GM19238 (cell line): ENCODE measurements around the gene RANBP9.

Experiments used
- DNase-seq: peaks from one replicate; pipeline ENCODE4 v3.0.0; 2011; ENCODE audit warnings: low spot score; ENCODE audit not compliant: insufficient read length

The RANBP9 gene

GRCh38 chr6:13654496-13654895 lies 57.1 kb downstream of the RANBP9 start:
- DNase-seq = no peak

- DNase-seq = no peak
Measured at GRCh38 chr6:13653296-13653695, 58.3 kb downstream of the RANBP9 start.

DNA sequence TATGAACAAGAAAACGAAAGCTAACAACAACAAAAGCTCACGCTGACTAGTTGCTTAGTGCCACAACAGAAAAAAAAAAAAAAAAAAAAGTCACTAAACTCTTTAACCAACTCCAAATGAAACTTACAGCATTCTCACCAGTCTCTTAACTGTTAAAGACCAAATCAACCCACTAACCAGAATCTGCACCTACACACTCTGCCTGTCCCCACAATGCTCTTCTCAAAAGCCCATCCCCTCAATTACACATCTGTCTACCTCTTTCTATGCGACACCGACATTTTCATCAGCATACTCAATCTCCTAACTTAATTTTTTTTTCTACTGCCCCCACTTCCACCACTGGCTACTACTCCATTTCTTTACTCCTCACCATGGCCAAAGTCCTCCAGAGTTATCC lies 62.2 kb downstream of the RANBP9 start:
- DNase-seq = no peak

DNA sequence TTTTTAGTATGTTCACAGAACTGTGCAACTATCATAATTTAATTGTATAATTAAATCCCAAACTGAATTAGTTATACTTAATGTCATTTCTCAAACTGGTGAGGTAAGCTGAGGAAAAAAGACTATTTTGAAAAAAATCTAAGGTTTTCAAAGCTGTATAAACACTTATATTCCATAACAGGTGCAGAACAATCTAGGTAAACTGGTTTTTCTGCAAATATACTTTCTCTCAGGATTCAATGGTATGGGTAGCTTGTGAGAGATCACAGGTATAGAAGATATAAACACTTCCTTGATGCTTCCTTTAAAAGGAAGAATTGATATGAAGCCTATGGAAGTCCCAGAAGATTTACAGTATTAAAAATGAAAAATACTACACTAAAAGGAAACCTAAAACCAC lies 62.8 kb downstream of the RANBP9 start:
- DNase-seq = no peak

GRCh38 chr6:13643125-13643524 lies 68.5 kb downstream of the RANBP9 start:
- DNase-seq = no peak

DNA sequence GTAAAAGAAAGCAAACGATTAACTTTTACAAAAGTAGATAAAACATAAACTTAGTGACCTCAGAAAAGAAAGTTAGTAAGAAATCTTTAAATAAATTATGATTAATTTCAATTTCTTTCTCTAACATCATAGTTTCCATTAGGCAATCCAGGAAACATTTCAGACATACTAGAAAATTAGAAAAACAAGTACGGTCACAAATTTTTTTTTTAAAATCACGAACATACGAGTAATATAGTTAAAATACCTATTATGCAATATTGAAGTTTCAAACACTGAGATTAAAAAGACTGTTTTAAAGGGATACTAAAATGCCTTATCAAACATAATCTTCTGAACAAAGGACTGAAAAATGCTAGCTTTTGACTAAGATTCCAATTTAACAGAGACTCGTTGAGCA lies 70.3 kb downstream of the RANBP9 start:
- no peak for DNase-seq

DNA sequence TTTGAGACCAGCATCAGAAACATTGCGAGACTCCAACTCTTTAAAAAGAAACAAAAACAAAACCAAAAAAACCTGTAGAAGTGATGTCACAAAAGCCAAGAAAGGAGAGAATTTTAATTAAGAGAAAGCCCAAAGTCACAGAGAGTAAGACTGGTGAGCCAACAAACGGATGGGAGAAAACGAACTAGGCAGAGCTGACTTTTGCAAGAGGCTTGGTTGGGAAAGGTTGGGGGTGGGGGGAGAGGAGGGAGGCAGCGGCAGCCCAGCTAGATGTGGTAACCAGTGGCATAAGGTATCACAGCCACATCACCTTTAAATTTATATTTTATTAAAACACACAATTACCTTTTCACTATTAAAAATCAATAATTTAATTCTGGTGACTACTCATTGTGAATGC lies 73.0 kb downstream of the RANBP9 start:
- no peak for DNase-seq

DNA sequence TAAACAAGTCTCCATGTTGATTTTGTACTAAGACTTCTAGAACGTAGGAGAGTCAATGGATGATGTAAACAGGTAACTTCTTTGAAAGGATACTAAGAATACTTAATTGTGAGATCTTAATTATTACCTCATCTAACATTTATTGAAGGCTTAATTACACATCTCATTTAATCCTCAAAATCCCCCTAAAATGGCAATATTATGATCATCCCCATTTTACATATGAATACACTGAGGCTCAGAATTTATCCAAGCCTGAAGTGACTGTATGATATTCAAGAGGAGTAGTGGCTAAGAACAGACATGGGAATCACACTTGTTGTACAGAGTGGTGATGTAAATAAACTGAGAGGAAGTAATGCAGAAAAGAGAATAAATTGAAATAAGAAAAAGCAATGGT lies 73.6 kb downstream of the RANBP9 start:
- DNase-seq = no peak

DNA sequence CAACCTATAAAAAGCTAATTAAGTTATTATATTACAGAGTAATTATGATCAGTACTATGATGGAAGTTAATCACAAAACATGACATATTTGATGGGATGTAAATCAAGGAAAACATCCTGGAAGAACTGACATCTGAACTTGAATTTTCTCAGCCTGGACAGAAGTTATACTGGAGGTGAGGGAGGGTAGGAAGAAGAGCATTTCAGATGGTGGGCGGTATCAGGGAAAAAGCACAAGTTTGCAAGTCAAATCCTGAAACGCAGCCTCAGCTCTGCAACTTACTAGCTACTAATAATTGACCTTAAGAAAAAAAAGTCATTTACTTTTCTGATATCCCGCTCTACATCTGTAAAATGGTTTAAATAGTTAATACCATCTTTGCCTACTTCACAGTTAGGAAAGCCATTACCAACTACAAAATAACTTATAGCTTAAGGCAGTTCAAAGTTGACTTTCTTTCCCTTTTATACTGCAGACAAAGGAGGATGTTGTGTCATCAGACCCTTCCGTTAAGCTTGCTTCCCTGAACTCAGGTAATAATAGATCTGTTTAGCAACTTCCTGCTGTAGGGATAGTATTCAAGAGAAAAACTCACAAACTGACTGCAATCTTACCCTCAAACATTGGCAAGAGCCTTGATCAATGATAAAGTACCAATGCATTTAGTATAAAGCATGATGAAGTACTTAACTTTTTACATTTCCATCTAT lies 75.5 kb downstream of the RANBP9 start:
- DNase-seq = no peak

- DNase-seq = no peak
Measured at GRCh38 chr6:13633343-13633742, 78.3 kb downstream of the RANBP9 start.

DNA sequence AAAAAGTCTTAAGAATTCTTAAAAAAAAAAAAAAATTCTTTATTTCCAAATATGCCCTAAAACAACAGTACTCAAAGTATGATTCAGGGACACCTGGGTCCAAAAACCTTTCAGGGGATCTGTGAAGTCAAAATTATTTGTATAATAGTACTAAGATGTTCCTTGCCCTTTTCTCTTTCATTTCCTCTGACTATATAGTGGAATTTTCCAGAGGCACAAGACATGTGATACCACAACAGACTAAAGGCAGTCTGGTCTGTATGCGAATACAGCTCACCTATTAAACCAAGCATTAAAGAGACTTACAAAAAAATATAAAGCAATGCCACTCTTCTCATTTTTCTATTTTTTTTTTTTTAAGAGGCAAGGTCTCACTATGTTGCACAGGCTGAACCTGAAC lies 81.1 kb downstream of the RANBP9 start:
- DNase-seq = no peak

GRCh38 chr6:13629459-13630116 lies 82.0 kb downstream of the RANBP9 start:
- no peak for DNase-seq

GRCh38 chr6:13624871-13625288 lies 86.8 kb downstream of the RANBP9 start:
- no peak for DNase-seq

GRCh38 chr6:13617066-13617465 lies 94.6 kb downstream of the RANBP9 start:
- DNase-seq = no peak

- no peak for DNase-seq
Measured at GRCh38 chr6:13615792-13616120, 95.9 kb downstream of the RANBP9 start.

- peak; percentile 85 for DNase-seq
Measured at GRCh38 chr6:13614926-13615791, 96.5 kb downstream of the RANBP9 start, which contains the start of gene NOL7. Gene NOL7, plus strand, starts transcription at chr6:13615335. Its CDS starts 24 bp downstream, at chr6:13615359.

DNA sequence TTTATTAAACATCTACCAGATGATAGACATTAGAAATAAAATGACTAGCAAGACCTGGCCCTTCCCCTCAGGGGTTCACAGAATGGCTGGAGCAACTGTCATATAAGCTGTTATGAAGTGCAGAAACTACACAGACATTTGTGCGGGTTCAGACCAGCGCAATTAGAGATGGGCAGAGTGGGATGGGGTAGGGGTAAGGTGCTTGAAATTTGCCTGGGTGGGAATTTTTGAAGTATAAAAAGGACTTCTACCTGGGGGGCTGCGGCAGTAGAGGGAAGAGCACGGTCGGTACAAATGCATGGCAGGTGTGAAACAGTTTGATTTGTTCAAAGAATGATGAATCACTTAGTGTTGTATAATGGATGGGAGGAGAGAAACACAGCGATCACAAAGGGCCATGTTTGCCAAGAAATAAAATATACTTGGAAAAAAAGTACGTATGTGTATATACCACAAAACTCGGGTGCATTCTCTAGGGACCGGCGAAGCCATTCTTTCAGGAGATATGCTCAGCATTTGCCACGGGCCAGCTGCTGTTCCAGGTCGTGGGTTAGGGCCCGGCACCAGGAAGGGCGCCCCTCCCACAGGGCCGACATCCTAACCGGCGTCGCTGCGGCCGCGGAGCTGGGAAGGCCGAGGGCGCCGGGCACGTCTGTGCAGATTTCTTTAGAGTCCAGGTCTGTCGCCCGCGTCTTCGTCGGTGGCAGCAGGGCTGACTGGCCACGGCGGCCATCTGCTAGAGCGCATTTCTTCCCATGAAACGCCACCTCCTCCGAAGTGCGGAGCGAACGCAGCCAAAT lies 97.3 kb downstream of the RANBP9 start:
- peak; percentile 10 for DNase-seq

DNA sequence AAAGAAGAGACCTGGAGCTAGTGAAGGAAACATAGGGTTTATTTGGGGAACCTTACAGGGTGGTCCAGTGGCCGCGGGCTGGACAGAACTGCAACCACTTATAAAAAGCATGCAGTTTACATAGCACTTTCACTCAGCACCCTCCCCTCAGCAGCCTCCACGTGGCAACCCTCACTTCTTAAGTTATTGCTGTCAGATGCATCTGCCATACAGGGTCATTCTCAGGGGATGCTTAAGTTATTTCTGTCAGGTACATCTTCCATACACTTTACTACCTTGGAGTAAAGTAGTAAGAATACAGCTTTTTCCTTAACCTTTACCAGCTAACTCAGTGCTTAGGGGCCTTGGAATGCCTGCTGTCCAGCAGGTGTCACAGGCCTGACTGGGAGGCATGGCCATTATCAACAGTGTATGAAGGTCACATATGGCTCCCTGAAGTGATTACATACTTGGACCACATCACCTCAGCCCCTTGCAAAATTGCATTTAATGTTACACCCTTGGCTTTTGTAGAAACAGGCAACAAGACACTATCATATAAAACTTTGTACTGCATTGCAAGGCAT lies 98.5 kb downstream of the RANBP9 start:
- no peak for DNase-seq

DNA sequence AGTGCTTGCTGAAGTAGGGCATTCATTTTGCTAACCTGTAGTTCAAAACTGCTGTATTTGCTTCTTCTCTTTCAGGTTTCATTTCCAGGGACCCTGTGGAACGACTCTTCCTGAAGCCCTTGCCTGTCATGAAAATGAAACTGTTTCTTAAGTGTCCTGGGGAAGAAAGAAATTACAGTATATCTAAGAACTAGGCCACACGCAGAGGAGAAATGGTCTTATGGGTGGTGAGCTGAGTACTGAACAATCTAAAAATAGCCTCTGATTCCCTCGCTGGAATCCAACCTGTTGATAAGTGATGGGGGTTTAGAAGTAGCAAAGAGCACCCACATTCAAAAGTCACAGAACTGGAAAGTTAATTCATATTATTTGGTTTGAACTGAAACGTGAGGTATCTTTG lies 99.9 kb downstream of the RANBP9 start:
- no peak for DNase-seq

GRCh38 chr6:13605634-13606033 lies 106.0 kb downstream of the RANBP9 start:
- DNase-seq = no peak
